Ammon's horn (tissue), 1 donor: ENCODE measurements around the gene DPYSL4.
"Not testable (repeated sequence)": the region's sequence is repeated elsewhere in the genome, so short reads cannot be mapped to it uniquely, and the experiment has no call there.

Source experiments
- DNase-seq: peaks from one replicate; pipeline ENCODE4 v3.0.0-alpha.2; 2016; ENCODE audit warnings: low spot score

The DPYSL4 gene

DNA sequence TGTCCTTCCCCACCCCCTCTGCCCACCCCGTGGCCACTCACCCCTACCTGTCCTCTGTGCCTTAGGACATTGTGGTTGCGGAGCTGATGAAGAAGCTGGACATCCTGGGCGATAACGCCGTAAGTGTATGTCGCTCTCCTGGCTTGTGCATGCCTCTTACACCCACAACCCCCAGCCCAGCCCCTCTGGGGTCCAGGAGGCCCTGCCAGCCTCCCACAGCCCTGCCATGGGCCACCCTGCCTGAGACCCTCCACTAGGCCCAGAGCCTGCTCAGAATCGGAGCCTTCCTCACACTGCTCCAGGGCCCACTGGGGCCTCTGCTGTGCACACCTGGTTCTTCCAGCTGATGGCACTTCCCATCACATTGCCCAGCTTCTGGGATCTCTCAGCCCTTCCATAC lies 36.8 kb upstream of the DPYSL4 start:
- DNase-seq: no peak

DNA sequence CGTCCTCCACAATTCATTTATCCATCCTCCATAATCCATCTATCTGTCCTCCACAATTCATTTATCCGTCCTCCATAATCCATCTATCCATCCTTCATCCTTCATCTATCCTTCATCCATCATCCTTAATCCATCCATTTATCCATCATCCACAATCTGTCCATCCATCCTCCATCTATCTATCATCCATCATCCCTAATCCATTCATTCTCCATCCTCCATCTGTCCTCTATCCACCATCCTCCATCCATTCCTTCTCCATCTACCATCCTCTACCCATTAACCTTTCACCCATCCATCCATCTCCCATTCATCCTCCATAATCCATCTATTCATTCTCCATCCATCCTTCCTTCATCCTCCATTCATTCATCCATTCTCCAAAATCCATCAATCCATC lies 36.0 kb upstream of the DPYSL4 start:
- no peak for DNase-seq

DNA sequence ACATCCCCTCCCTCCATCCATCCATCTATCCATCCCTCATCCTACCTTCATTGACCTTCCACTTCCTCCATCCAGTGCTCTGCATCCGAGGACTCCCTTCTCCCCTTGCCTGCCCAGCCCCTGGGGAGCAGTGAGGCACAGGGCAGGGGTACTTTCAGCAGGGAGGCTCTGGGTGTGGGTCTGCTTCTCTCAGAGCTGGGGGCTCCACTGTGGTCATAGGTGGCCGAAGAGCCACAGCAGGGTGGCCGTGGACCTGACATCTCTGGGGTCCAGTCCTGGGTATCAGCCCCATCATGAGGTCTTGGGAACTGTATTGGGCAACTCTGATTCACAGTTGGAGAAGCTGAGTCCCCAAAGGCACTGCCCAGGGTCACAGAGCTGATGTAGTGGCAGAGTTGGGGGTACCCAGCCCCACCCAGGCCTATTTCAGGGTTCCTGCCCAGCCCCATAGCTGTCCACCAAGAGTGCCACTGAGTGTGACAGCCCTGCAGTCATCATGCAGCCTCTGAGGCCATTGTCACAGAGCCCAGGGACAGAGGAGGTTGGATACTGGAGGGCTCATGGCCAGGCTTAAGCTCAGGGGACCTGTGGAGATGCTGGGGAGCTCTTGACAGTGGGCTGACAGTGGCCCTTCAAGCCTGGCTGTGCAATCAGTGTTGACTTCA lies 35.3 kb upstream of the DPYSL4 start:
- DNase-seq: no peak

DNA sequence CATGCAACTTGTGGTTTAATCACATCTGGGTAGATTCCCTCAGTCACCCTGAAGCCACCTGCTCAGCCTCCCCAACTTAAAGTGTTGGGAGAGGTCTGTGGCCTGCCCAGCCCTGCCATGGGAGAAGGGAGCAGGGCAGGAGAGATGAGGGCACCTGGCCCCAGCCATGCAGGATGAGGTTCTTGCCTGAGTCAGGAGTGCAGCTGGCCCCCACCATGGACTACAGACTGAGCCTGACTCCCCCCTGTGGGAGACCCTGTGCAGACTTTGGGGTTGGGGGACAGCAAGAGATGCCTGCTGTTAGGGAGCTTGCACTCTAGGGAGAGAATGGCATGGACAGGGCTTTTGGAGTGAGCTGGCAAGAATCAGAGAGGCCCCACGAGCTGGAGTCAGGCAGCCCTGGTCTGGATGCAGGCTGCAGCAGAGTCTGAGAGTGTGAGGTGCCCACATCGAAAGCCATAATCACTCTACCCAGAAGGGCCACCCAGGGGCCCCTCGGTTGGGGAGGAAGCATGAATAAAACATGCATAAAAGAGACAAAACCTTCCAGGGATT lies 34.7 kb upstream of the DPYSL4 start:
- no peak for DNase-seq

DNA sequence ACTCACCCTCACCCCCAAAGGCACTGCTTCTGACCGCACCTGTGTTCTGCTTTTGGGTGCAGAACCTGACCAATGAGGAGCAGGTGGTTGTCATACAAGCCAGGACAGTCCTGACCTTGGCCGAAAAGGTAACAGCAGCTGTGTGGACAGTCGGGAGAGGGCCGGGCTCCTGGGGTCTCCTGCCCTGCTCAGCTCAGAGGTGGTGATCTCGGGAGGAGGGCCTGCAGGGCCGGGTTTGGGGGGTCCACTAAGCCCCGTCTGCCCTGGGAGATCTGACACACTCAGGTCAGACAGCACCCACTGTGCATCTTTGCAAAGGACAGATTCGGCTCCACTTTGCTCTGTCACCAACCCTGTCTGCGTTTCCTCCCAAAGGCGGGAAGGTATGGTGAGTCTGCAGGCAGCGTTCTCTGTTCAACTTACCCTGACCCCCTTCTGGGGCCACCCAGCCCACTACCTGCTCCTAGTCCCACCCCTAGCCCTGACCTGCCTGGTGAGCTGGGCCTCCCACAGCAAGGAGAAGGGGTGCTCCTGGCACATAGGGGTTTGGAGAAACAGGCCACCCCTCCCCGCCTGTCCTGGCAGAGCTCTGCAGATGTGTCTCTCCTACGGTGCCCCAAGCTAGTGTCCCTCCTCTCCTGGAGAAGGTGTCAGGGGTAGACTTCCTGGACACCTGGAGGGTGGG lies 33.7 kb upstream of the DPYSL4 start:
- DNase-seq: no peak

DNA sequence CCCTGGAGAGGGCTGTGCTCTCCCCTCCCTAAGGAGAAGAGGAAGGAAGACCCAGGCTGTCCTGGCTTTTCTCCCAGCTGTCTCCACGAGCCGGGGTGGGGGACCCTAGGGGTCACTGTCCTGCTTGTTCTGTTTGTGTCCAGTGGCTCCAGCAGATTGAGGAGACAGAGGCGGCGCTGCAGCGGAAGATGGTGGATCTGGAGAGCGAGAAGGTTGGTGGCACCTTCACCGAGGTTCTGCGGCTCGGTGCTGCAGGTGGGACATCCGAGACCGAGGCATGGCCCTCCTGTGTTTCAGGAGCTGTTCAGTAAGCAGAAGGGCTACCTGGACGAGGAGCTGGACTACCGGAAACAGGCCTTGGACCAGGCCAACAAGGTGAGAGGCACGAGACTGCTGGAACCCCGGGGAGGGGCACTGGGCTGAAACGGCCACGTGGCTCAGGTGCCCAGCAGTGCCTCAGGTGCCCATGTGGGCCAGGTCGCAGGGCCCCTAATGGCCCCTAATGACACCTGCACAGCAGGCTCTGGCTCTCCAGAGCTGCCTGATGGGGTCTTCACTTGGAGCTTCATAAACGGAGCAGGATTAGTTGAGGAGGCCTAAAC lies 33.0 kb upstream of the DPYSL4 start:
- DNase-seq: no peak

DNA sequence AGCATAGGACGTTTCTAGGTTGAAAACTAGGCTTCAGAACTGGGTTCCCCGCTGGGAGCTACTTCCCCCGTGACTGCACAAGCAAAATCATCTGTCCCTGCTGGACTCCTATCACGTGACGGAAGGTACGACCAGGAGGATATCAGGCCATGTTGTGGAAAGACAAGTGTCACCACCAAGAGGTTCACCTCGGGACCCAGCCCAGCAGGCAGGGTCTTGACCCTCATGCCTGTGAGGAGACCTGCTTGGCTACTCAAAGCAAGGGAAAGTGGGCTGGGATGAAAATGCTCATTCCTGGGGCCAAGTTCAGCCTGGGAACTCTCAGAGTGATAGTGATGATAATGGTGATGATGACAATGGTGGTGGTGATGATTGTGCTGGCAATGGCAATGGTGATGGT lies 32.3 kb upstream of the DPYSL4 start:
- DNase-seq: no peak

DNA sequence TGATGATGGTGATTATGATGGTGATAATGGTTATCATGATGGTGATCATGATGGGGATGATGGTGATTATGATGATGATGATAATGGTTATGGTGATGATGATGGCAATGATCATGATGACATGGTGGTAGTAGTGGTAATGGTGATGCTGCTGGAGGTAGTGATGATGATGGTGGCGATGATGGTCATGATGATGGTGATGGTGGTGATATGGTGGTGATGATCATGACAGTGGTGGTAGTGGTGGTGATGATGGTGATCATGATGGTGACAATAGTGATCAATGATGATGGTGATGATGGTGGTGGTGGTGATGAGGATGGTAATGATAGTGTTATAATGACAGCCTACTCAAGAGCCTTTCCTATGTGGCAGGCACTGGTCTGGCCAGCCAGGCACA lies 31.8 kb upstream of the DPYSL4 start:
- no peak for DNase-seq

DNA sequence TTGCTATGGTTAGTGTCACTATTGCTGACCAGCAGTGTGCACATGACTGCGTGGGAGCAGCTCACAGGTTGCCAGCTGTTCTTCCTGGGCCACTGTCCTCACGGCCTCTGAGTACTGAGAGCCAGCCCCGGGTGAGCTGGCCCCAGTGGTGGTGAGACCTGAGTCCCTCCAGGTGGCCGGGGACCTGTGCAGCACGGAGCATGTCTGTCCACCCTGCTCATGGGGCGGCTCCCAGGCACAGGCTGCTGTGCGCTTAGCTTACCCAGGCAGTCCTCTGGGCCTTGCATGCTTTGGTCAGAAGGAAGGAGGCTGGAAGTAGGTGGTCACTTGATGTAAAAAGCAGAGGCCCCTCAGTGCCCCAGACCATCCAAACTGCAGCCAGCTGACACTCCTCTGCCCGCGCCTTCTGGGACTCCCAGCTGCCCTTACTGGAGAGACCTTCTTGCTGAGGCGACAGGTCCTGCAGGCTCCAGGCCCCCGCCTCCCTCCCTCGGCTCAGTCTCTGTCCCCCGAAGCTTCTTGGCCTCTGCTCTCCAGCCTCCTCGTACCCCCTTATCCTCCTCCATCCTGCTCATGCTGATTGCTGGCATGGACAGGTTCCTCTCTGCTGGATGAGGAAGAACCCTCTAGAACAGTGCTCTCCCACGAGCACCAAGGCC lies 30.9 kb upstream of the DPYSL4 start:
- no peak for DNase-seq

DNA sequence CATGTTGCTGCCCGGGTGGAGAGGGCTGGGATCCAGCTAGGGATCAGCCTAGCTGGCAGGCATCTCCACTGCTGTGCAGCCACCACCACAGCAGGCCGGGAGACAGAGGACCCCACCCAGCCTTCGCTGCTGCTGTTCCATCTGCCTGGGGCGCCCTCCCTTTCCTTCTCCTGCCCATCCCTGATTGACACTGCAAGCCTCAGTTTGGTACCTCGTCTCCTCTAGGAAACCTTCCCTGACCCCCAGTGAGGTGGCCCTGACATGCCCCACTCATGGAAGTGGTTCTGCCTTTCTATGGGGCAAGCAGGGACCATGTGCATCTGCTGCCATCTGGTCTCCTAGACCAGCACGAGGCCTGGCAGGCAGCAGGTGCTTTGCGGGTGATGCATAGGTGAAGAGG lies 30.4 kb upstream of the DPYSL4 start:
- no peak for DNase-seq

DNA sequence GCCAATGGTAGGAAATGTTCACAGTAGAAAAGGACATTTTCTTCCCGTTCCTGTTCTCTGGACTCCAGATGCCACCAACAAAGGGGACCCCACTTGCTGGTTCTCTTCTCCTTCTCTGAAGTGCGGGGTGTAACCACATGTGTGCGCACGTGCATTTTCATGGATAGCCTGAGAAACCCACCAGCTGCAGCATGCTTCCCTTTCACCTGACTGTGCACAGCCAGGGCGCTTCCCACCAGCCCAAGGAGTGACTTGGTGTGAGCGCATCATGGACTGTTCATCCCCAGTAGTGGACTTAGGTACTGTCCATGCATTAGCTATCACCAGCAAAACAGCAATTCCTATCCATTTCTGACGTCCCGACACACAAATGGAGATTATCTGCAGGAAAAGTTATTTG lies 29.6 kb upstream of the DPYSL4 start:
- DNase-seq: no peak

DNA sequence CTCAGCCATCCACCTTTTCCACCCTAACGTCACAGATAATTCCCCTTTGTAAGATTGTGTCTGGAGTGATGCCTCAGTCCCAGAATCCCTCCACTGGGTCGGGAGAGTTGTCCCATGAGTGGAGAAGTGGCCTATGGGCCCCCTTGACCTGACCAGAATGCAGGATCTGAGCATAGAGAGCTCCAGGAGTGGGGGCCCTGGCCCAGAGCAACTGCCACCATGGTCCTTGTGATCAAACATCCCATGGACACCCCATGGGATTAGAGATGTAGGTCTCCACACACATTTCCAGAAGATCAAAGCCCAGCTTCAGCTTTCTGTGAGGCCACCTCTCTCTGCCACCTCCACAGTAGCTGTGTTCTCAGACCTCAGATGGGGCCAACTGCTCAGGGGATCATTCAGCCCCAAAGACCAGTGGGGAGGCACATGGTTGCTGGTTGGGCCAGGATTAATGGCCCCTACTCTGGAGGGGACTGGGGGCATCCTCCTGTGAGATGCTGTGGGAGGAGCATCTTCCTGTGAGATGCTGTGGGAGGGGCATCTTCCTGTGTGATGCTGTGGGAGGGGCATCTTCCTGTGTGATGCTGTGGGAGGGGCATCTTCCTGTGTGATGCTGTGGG lies 28.5 kb upstream of the DPYSL4 start:
- no peak for DNase-seq

DNA sequence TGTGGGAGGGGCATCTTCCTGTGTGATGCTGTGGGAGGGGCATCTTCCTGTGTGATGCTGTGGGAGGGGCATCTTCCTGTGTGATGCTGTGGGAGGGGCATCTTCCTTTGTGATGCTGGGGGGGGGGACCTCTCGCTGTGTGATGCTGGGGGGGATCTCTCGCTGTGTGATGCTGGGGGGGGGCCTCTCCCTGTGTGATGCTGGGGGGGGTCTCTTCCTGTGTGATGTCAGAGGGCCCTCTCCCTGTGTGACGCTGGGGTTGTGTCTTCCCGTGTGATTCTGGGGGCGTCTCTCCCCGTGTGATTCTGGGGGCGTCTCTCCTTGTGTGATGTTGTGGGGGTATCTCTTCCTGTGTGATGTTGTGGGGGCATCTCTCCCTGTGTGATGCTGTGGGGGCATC lies 27.9 kb upstream of the DPYSL4 start:
- DNase-seq: no peak

DNA sequence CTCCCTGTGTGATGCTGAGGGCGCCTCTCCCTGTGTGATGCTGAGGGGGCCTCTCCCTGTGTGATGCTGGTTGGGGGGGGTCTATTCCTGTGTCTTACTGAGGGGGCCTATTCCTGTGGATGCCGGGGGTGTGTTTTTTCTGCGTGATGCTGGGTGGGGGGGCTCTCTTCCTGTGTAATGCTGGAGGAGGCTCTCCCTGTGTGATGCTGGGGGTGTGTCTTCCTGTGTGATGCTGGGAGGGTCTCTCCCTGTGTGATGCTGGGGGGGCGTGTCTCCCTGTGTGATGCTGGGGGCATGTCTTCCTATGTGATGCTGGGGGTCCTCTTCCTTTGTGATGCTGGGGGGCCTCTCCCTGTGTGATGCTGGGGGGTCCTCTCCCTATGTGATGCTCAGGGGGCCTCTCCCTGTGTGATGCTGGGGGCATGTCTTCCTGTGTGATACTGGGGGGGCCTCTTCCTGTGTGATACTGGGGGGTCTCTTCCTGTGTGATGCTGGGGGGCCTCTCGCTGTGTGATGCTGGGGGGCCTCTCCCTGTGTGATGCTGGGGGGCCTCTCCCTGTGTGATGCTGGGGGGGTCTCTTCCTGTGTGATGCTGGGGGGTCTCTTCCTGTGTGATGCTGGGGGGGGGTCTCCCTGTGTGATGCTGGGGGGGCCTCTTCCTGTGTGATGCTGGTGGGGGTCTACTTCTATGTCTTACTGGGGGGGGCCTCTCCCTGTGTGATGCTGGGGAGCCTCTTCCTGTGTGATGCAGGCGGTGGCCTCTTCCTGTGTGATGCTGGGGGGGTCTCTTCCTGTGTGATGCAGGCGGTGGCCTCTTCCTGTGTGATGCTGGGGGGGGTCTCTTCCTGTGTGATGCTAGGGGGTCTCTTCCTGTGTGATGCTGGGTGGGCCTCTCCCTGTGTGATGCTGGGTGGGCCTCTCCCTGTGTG lies 27.2 kb upstream of the DPYSL4 start:
- not testable (repeated sequence) for DNase-seq

DNA sequence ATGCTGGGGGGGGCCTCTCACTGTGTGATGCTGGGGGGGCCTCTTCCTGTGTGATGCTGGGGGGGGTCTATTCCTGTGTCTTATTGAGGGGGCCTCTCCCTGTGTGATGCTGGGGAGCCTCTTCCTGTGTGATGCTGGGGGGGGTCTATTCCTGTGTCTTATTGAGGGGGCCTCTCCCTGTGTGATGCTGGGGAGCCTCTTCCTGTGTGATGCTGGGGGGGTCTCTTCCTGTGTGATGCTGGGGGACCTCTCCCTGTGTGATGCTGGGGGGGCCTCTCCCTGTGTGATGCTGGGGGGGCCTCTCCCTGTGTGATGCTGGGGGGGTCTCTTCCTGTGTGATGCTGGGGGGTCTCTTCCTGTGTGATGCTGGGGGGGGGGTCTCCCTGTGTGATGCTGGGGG lies 26.5 kb upstream of the DPYSL4 start:
- DNase-seq: not testable (repeated sequence)

DNA sequence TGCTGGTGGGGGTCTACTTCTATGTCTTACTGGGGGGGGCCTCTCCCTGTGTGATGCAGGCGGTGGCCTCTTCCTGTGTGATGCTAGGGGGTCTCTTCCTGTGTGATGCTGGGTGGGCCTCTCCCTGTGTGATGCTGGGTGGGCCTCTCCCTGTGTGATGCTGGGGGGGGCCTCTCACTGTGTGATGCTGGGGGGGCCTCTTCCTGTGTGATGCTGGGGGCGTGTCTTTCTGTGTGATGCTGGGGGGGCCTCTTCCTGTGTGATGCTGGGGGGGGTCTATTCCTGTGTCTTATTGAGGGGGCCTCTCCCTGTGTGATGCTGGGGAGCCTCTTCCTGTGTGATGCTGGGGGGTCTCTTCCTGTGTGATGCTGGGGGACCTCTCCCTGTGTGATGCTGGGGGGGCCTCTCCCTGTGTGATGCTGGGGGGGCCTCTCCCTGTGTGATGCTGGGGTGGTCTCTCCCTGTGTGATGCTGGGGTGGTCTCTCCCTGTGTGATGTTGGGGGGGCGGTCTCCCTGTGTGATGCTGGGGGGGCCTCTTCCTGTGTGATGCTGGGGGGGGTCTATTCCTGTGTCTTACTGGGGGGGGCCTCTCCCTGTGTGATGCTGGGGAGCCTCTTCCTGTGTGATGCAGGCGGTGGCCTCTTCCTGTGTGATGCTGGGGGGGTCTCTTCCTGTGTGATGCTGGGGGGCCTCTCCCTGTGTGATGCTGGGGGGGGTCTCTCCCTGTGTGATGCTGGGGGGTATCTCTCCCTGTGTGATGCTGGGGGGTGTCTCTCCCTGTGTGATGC lies 25.7 kb upstream of the DPYSL4 start:
- not testable (repeated sequence) for DNase-seq

DNA sequence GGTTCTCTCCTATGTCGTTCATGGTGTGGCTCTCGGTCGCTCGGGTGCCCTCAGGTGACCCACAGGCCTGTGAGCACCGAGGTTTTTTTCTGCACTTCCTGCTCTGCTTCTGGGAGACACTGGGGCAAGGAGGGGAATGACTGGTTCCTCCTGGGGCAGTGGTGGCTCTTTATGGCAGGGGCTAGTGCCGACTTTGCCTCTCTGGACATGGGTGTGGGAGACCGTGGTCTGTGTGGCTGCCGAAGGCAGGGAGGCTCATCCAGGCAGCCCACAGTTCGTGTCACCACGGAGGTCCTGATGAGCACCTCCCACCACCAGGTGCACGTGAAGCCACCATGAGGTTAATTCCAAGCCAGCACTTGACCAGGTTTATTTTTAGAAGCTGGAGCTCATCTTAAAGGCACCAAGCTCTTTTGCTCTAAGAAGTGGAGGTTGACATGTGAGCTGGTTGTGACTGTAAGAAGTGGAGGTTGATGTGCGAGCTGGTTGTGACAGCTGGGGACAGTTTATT lies 24.7 kb upstream of the DPYSL4 start:
- DNase-seq: no peak

DNA sequence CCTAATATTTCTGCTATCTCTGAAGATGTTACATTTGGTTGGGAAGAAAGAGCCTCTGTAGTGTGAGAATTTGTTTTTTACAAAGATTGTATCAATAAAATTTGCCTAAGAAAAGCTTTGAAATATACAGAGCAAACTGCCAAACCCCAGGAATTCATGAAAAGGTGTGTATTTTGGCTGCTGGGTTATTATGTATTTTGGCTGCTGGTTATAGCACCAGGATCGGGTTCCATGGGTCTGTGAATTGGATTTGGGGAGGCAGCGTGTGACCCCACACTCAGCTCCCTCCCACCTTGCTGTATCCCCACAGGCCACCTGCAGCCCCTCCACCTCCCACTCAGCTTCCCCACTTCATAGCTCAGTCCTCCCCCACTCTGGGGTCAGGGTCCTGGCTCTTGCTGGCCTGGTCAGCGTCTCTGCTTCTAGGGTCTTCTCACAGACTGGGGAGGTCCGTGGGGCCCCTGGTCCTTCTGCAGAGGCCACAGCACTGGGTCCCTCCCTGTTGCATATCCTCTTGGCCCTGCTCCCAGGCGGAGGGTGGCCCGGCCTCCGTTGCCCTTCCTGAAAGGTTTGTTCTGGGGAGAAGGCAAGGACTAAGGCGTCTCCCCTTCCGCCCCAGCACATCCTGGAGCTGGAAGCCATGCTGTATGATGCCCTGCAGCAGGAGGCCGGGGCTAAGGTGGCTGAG lies 24.0 kb upstream of the DPYSL4 start:
- DNase-seq: no peak

DNA sequence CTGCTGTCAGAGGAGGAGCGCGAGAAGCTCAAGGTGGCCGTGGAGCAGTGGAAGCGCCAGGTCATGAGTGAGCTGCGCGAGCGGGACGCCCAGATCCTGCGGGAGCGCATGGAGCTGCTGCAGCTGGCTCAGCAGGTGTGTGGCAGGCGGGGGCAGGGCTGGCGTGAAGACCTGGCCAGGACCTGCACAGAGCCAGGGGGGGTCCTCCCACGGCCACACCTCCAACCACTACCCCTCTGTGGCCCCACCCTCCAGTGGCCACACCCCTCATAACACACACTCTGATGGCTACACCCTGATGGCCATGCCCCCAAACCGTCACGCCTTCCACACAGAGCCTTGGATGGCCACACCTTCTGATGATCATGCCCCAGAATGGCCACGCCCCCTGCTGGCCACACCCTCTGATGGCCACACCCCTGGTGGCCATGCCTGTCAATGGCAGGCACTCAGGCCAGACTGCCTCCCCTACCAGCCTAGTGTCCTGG lies 23.4 kb upstream of the DPYSL4 start:
- DNase-seq: no peak
